ENCODE measurements around the gene OR2AT4. TPM values are rescaled to one million over a fixed set of nuclear protein-coding genes. Genes with fewer than 3 reads are reported as not detected.

Gene OR2AT4
- not detected for total RNA-seq
- long read RNA-seq = 0 reads

GRCh38 chr11:75096456-75097172, at the start of gene OR2AT4:
TSS of gene OR2AT4 (minus strand) at chr11:75096876.
- intact Hi-C loops (cut with DNase I) = no loop called here
- H3K4me3 ChIP-seq = no peak within 1 kb of the TSS
- 66% methylated on average over 9 of the region's 9 CpGs for WGBS (ENCODE audit: insufficient coverage, low coverage, low lambda C conversion rate, missing lambda C conversion rate)
- no peaks in the 10 kb centered on the region for H3K9me3 ChIP-seq
- DNase-seq (no peak), ATAC-seq (no peak)
- TF ChIP-seq CTCF (IDR thresholded peaks at IDR 0.05) (no peak), POLR2A (IDR thresholded peaks at IDR 0.05) (no peak)
- no peaks in the 10 kb centered on the region for H3K27me3 ChIP-seq
- no peak within 1 kb of the TSS for H3K27ac ChIP-seq
- no peaks in the 10 kb centered on the region for H3K4me1 ChIP-seq
- no peaks in the 10 kb centered on the region for H3K36me3 ChIP-seq

- Histone ChIP-seq H3K4me3 (no peak overlapping the region), H3K27me3 (no peaks in the 10 kb centered on the region), H3K4me1 (peaks cover 0 to 9% (median 0%) of the 10 kb centered on the region in 4 donors), H3K9me3 (no peaks in the 10 kb centered on the region), H3K27ac (no peak overlapping the region), H3K36me3 (no peaks in the 10 kb centered on the region)
- ATAC-seq (no peak), DNase-seq (peak in 1 of 3 donors; percentile 16)
- no peak for TF ChIP-seq POLR2A (IDR thresholded peaks at IDR 0.05)
- TF ChIP-seq CTCF (IDR thresholded peaks at IDR 0.05) = no peak
- intact Hi-C loops (cut with DNase I) = loop anchor here in 1 of 2 donors (5.0 kb wide), 1 partner anchor 61 kb away; no protein-coding TSS in a partner anchor
- WGBS (ENCODE audit: insufficient coverage, low coverage, low lambda C conversion rate, missing lambda C conversion rate) = 66% methylated on average over 5 of the region's 6 CpGs
Measured at GRCh38 chr11:75145972-75146519, 49.4 kb upstream of the OR2AT4 start.

- H3K4me3 ChIP-seq = no peak overlapping the region
- intact Hi-C loops (cut with DNase I) = loop anchor here in 1 of 2 donors (5.0 kb wide), 1 partner anchor 62 kb away; no protein-coding TSS in a partner anchor
- TF ChIP-seq CTCF (IDR thresholded peaks at IDR 0.05) (no peak), POLR2A (IDR thresholded peaks at IDR 0.05) (no peak)
- WGBS (ENCODE audit: insufficient coverage, low coverage, low lambda C conversion rate, missing lambda C conversion rate) = 62% methylated on average over 5 of the region's 9 CpGs
- no peaks in the 10 kb centered on the region for H3K27me3 ChIP-seq
- ATAC-seq = no peak
- peak in 1 of 3 donors; percentile 37 for DNase-seq
- no peaks in the 10 kb centered on the region for H3K36me3 ChIP-seq
- no peaks in the 10 kb centered on the region for H3K9me3 ChIP-seq
- H3K4me1 ChIP-seq = peaks cover 0 to 9% (median 0%) of the 10 kb centered on the region in 4 donors
- H3K27ac ChIP-seq = no peak overlapping the region
Measured at GRCh38 chr11:75145196-75145971, 48.7 kb upstream of the OR2AT4 start.

- Histone ChIP-seq H3K4me1 (peaks cover 0 to 9% (median 0%) of the 10 kb centered on the region in 4 donors), H3K9me3 (no peaks in the 10 kb centered on the region), H3K4me3 (no peak overlapping the region), H3K27ac (no peak overlapping the region), H3K27me3 (no peaks in the 10 kb centered on the region), H3K36me3 (no peaks in the 10 kb centered on the region)
- no peak for TF ChIP-seq POLR2A (IDR thresholded peaks at IDR 0.05)
- no peak for TF ChIP-seq CTCF (IDR thresholded peaks at IDR 0.05)
- intact Hi-C loops (cut with DNase I) = loop anchor here (5.0 kb wide), 3 partner anchors 63 to 103 kb away; partner anchors contain the start of gene TPBGL (in 1 of the 2)
- DNase-seq (no peak), ATAC-seq (no peak)
- 37% methylated on average over 3 of the region's 3 CpGs for WGBS (ENCODE audit: insufficient coverage, low coverage, low lambda C conversion rate, missing lambda C conversion rate)
Measured at GRCh38 chr11:75144716-75145014, 48.0 kb upstream of the OR2AT4 start.
